ENCODE results near the gene WDR74.

DNA sequence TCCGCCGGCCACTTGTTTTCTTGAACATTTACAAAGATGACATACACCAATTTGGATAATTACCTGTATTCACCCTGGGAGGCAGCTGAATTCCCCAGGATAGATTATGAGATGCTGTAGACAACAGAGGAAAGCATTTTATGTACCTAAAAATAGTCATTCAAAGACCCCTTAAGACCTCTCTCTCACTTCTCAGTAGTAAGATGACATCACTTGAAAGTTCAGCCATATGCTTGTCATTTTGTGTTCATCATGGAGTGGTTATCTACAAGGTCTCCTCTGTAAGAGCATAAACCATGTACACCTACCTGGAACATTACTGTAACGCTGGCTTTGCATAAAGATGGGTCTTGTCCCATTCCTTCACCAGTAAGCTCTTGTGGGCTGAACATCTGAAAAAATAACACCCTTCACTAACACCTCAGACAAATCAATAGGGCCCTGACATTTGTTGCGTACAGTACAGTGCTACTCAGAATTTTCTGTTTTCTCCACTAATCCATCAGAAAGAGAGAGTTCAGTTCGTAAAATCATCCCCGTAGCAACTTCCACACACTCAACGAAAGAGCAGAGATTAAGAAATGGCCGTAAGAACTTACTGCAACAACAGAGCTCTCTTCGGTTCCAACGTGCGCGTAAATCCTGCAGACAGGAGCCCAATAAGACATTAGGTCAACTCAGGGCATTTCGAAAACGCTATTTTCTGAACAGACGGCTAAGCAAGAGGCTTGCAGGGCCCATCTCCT lies 15.6 kb upstream of the WDR74 start:
- TF ChIP-seq, protein P1, sequence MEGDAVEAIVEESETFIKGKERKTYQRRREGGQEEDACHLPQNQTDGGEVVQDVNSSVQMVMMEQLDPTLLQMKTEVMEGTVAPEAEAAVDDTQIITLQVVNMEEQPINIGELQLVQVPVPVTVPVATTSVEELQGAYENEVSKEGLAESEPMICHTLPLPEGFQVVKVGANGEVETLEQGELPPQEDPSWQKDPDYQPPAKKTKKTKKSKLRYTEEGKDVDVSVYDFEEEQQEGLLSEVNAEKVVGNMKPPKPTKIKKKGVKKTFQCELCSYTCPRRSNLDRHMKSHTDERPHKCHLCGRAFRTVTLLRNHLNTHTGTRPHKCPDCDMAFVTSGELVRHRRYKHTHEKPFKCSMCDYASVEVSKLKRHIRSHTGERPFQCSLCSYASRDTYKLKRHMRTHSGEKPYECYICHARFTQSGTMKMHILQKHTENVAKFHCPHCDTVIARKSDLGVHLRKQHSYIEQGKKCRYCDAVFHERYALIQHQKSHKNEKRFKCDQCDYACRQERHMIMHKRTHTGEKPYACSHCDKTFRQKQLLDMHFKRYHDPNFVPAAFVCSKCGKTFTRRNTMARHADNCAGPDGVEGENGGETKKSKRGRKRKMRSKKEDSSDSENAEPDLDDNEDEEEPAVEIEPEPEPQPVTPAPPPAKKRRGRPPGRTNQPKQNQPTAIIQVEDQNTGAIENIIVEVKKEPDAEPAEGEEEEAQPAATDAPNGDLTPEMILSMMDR (conservative IDR thresholded peaks at IDR 0.05; ENCODE audit: low read depth, low read length): no peak
- TF ChIP-seq EZH2 (IDR thresholded peaks at IDR 0.05; ENCODE audit: borderline replicate concordance, low read depth, low read length, poor library complexity, severe bottlenecking): no peak
